ENCODE data around the gene CHD3. TPM values are rescaled to one million over a fixed set of nuclear protein-coding genes. Genes with fewer than 3 reads are reported as not detected.
A peak's percentile ranks its signal among the peaks of the same experiment; 100 is the strongest.

The CHD3 gene
- total RNA-seq, 4 donors from 2014 or later: 56.7 to 134 (median 120) TPM

GRCh38 chr17:7932483-7932891 lies 43.9 kb downstream of the CHD3 start:
- peaks cover 0 to 49% (median 10%) of the 10 kb centered on the region in 3 donors for H3K4me1 ChIP-seq
- H3K9me3 ChIP-seq: no peaks in the 10 kb centered on the region
- peak overlapping the region; percentile 14 to 87 (median 84) for H3K27ac ChIP-seq
- H3K36me3 ChIP-seq: peaks cover 0 to 36% of the 10 kb centered on the region in 2 donors
- no peak for TF ChIP-seq POLR2A (IDR thresholded peaks at IDR 0.05)
- no peak for TF ChIP-seq POLR2AphosphoS5 (IDR thresholded peaks at IDR 0.05)
- TF ChIP-seq EP300 (IDR thresholded peaks at IDR 0.05): no peak
- TF ChIP-seq, protein P1, sequence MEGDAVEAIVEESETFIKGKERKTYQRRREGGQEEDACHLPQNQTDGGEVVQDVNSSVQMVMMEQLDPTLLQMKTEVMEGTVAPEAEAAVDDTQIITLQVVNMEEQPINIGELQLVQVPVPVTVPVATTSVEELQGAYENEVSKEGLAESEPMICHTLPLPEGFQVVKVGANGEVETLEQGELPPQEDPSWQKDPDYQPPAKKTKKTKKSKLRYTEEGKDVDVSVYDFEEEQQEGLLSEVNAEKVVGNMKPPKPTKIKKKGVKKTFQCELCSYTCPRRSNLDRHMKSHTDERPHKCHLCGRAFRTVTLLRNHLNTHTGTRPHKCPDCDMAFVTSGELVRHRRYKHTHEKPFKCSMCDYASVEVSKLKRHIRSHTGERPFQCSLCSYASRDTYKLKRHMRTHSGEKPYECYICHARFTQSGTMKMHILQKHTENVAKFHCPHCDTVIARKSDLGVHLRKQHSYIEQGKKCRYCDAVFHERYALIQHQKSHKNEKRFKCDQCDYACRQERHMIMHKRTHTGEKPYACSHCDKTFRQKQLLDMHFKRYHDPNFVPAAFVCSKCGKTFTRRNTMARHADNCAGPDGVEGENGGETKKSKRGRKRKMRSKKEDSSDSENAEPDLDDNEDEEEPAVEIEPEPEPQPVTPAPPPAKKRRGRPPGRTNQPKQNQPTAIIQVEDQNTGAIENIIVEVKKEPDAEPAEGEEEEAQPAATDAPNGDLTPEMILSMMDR (IDR thresholded peaks at IDR 0.05): no peak
- H3K4me3 ChIP-seq: peak overlapping the region; percentile 53 to 62
- WGBS, 2 donors (ENCODE audit: low coverage in 1 of 2): 0% methylated on average over 4 to 11 of the region's 17 CpGs
- peaks cover 17% of the 10 kb centered on the region for H3K27me3 ChIP-seq
- peak; percentile 27 for ATAC-seq

- TF ChIP-seq, protein P1 (IDR thresholded peaks at IDR 0.05): peak in 1 of 4 experiments; percentile 13
- no peak for TF ChIP-seq POLR2A (IDR thresholded peaks at IDR 0.05)
- peak overlapping the region; percentile 53 to 62 for H3K4me3 ChIP-seq
- peaks cover 0 to 40% of the 10 kb centered on the region in 2 donors for H3K36me3 ChIP-seq
- peaks cover 17% of the 10 kb centered on the region for H3K27me3 ChIP-seq
- ATAC-seq: no peak
- peak overlapping the region in 3 of 4 donors; percentile 83 to 87 (median 86) for H3K27ac ChIP-seq
- WGBS, 2 donors (ENCODE audit: low coverage in 1 of 2): 0 to 5% methylated on average over 2 to 11 of the region's 16 CpGs
- H3K4me1 ChIP-seq: peaks cover 0 to 49% (median 10%) of the 10 kb centered on the region in 3 donors
- H3K9me3 ChIP-seq: no peaks in the 10 kb centered on the region
Measured at GRCh38 chr17:7932949-7933348, 44.4 kb downstream of the CHD3 start.

GRCh38 chr17:7935859-7936258 lies 47.3 kb downstream of the CHD3 start:
- Histone ChIP-seq H3K4me1 (peaks cover 0 to 34% (median 10%) of the 10 kb centered on the region in 3 donors), H3K4me3 (no peak overlapping the region), H3K36me3 (peaks cover 0 to 61% of the 10 kb centered on the region in 2 donors), H3K9me3 (no peaks in the 10 kb centered on the region), H3K27ac (no peak overlapping the region), H3K27me3 (no peaks in the 10 kb centered on the region)
- no peak for ATAC-seq
- TF ChIP-seq POLR2A (IDR thresholded peaks at IDR 0.05): no peak
- TF ChIP-seq EP300 (IDR thresholded peaks at IDR 0.05): no peak
- TF ChIP-seq, protein P1 (IDR thresholded peaks at IDR 0.05): no peak
- no peak for TF ChIP-seq POLR2AphosphoS5 (IDR thresholded peaks at IDR 0.05)

- no peak overlapping the region for H3K27ac ChIP-seq
- ATAC-seq: no peak
- TF ChIP-seq POLR2A (IDR thresholded peaks at IDR 0.05) (no peak), EP300 (IDR thresholded peaks at IDR 0.05) (no peak), POLR2AphosphoS5 (IDR thresholded peaks at IDR 0.05) (no peak)
- TF ChIP-seq, protein P1 (IDR thresholded peaks at IDR 0.05): no peak
- H3K36me3 ChIP-seq: peaks cover 0 to 96% of the 10 kb centered on the region in 2 donors
- H3K4me3 ChIP-seq: no peak overlapping the region
- H3K9me3 ChIP-seq: no peaks in the 10 kb centered on the region
- no peaks in the 10 kb centered on the region for H3K27me3 ChIP-seq
- 88 to 96% methylated on average over 4 of the region's 4 CpGs for WGBS, 2 donors (ENCODE audit: low coverage in 1 of 2)
- no peaks in the 10 kb centered on the region for H3K4me1 ChIP-seq
Measured at GRCh38 chr17:7940034-7940433, 51.4 kb downstream of the CHD3 start.

DNA sequence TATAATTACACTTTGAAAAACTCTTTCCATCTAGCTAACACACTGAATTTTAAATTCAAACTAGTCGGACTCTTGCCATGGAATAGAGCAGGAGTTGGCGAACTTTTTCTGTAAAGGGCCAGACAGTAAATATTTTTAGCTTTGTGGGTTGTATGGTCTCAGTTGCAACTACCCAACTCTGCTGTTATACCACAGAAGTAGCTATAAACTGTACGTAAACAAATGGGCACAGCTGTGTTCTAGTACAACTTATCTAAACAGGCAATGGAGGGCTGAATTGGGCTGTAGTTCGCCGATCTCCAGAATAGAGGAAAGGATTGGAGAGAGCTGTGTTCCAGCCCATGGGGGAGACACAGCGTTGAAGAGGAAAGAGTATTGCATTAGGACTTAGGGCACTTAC lies 52.2 kb downstream of the CHD3 start:
- TF ChIP-seq POLR2A (IDR thresholded peaks at IDR 0.05) (no peak), EP300 (IDR thresholded peaks at IDR 0.05) (no peak), POLR2AphosphoS5 (IDR thresholded peaks at IDR 0.05) (no peak)
- TF ChIP-seq, protein P1 (IDR thresholded peaks at IDR 0.05): no peak
- Histone ChIP-seq H3K36me3 (peaks cover 0 to 97% of the 10 kb centered on the region in 2 donors), H3K27me3 (no peaks in the 10 kb centered on the region), H3K4me3 (no peak overlapping the region), H3K4me1 (no peaks in the 10 kb centered on the region), H3K9me3 (no peaks in the 10 kb centered on the region), H3K27ac (no peak overlapping the region)
- ATAC-seq: no peak
- 90 to 94% methylated on average over 4 to 6 of the region's 6 CpGs for WGBS, 2 donors (ENCODE audit: low coverage in 1 of 2)
